NCI-H446 treated with DMSO at 0.1 percent for 48 hours (cell line): Measurements from ENCODE around the gene NPTN.

Experiments used
- DNase-seq: peaks from one replicate; lab custom pipeline; 2025; lab: John Stamatoyannopoulos, UW

The NPTN gene

GRCh38 chr15:73631915-73632669, 1.1 kb downstream of the NPTN start:
- no peak for DNase-seq

GRCh38 chr15:73630921-73631362, 2.2 kb downstream of the NPTN start:
- DNase-seq, result no peak

GRCh38 chr15:73629798-73630429, 3.3 kb downstream of the NPTN start:
- DNase-seq, result no peak

- no peak for DNase-seq
These were observed 4.0 kb downstream of the NPTN start for GRCh38 chr15:73628976-73629797.

GRCh38 chr15:73628102-73628501, 5.1 kb downstream of the NPTN start:
- DNase-seq, result no peak

GRCh38 chr15:73626072-73626471, 7.1 kb downstream of the NPTN start:
- no peak for DNase-seq

- no peak for DNase-seq
These were observed 8.7 kb downstream of the NPTN start for GRCh38 chr15:73624530-73624929.

GRCh38 chr15:73621286-73621826, 11.8 kb downstream of the NPTN start:
- no peak for DNase-seq

GRCh38 chr15:73620078-73620477, 13.1 kb downstream of the NPTN start:
- no peak for DNase-seq

- no peak for DNase-seq
These were observed 15.3 kb downstream of the NPTN start for GRCh38 chr15:73617913-73618312.

GRCh38 chr15:73617301-73617831, 15.8 kb downstream of the NPTN start:
- no peak for DNase-seq

GRCh38 chr15:73608941-73609340, 24.2 kb downstream of the NPTN start:
- DNase-seq, result no peak

GRCh38 chr15:73608475-73608874, 24.7 kb downstream of the NPTN start:
- no peak for DNase-seq

GRCh38 chr15:73607843-73608242, 25.3 kb downstream of the NPTN start:
- DNase-seq, result no peak

GRCh38 chr15:73607405-73607804, 25.8 kb downstream of the NPTN start:
- no peak for DNase-seq

- no peak for DNase-seq
These were observed 27.3 kb downstream of the NPTN start for GRCh38 chr15:73605759-73606436.

- DNase-seq, result no peak
These were observed 28.7 kb downstream of the NPTN start for GRCh38 chr15:73604477-73604876.

GRCh38 chr15:73602992-73603391, 30.2 kb downstream of the NPTN start:
- no peak for DNase-seq

GRCh38 chr15:73602446-73602843, 30.7 kb downstream of the NPTN start:
- DNase-seq, result no peak

GRCh38 chr15:73601451-73602445, 31.4 kb downstream of the NPTN start:
- DNase-seq, result peak; percentile 21
